ENCODE data around the gene USPL1.
A peak's percentile ranks its signal among the peaks of the same experiment; 100 is the strongest.

USPL1 gene

GRCh38 chr13:30577401-30577852, 40.3 kb upstream of the USPL1 start:
- TF ChIP-seq ZFP30 (CRISPR knock-in tag; IDR thresholded peaks at IDR 0.05) (no peak), CSRNP3 (CRISPR knock-in tag; IDR thresholded peaks at IDR 0.05) (no peak), ZC3H10 (CRISPR knock-in tag; IDR thresholded peaks at IDR 0.05) (no peak), CREB5 (CRISPR knock-in tag; IDR thresholded peaks at IDR 0.05; ENCODE audit: low read depth) (no peak), BACH2 (CRISPR knock-in tag; IDR thresholded peaks at IDR 0.05; ENCODE audit: borderline replicate concordance) (no peak), ZFP3 (CRISPR knock-in tag; IDR thresholded peaks at IDR 0.05) (no peak), TOX (CRISPR knock-in tag; IDR thresholded peaks at IDR 0.05; ENCODE audit: borderline replicate concordance) (no peak), POU6F1 (CRISPR knock-in tag; IDR thresholded peaks at IDR 0.05; ENCODE audit: borderline replicate concordance, low read depth) (no peak), ZNF8 (CRISPR knock-in tag; IDR thresholded peaks at IDR 0.05) (no peak), RARB (CRISPR knock-in tag; IDR thresholded peaks at IDR 0.05) (no peak)
- peak; percentile 61 for ATAC-seq

- ATAC-seq = peak; percentile 75
- TF ChIP-seq CSDC2 (CRISPR knock-in tag; IDR thresholded peaks at IDR 0.05) = no peak
- TF ChIP-seq SNAI2 (CRISPR knock-in tag; IDR thresholded peaks at IDR 0.05) = no peak
- no peak for TF ChIP-seq ISL1 (CRISPR knock-in tag; IDR thresholded peaks at IDR 0.05)
- TF ChIP-seq TCF4 (CRISPR knock-in tag; IDR thresholded peaks at IDR 0.05; ENCODE audit: borderline replicate concordance) = no peak
- no peak for TF ChIP-seq ESRRG (CRISPR knock-in tag; IDR thresholded peaks at IDR 0.05)
These were observed 36.7 kb upstream of the USPL1 start for GRCh38 chr13:30580852-30581502.

- no peak for TF ChIP-seq TOX (CRISPR knock-in tag; IDR thresholded peaks at IDR 0.05; ENCODE audit: borderline replicate concordance)
- TF ChIP-seq CREB5 (CRISPR knock-in tag; IDR thresholded peaks at IDR 0.05; ENCODE audit: low read depth) = no peak
- TF ChIP-seq CSDC2 (CRISPR knock-in tag; IDR thresholded peaks at IDR 0.05) = no peak
- TF ChIP-seq ZNF8 (CRISPR knock-in tag; IDR thresholded peaks at IDR 0.05) = no peak
- no peak for TF ChIP-seq ESRRG (CRISPR knock-in tag; IDR thresholded peaks at IDR 0.05)
- no peak for TF ChIP-seq POU6F1 (CRISPR knock-in tag; IDR thresholded peaks at IDR 0.05; ENCODE audit: borderline replicate concordance, low read depth)
- no peak for TF ChIP-seq BACH2 (CRISPR knock-in tag; IDR thresholded peaks at IDR 0.05; ENCODE audit: borderline replicate concordance)
- no peak for TF ChIP-seq SNAI2 (CRISPR knock-in tag; IDR thresholded peaks at IDR 0.05)
- no peak for TF ChIP-seq ISL1 (CRISPR knock-in tag; IDR thresholded peaks at IDR 0.05)
- no peak for TF ChIP-seq PATZ1 (CRISPR knock-in tag; IDR thresholded peaks at IDR 0.05; ENCODE audit: borderline replicate concordance)
- TF ChIP-seq TCF4 (CRISPR knock-in tag; IDR thresholded peaks at IDR 0.05; ENCODE audit: borderline replicate concordance) = no peak
- TF ChIP-seq ZNF70 (CRISPR knock-in tag; IDR thresholded peaks at IDR 0.05) = no peak
- TF ChIP-seq GLIS3 (CRISPR knock-in tag; IDR thresholded peaks at IDR 0.05) = no peak
- TF ChIP-seq ZFP3 (CRISPR knock-in tag; IDR thresholded peaks at IDR 0.05) = no peak
- peak; percentile 32 for ATAC-seq
These were observed 36.1 kb upstream of the USPL1 start for GRCh38 chr13:30581582-30581981.

All from SK-N-SH treated with all-trans-retinoic acid at 6 μM for 48 hours (cell line).